Rectal smooth muscle tissue (tissue), 1 donor: Measurements from ENCODE around the gene PPP6R2.

ENCODE experiments used
- H3K27ac ChIP-seq: one replicate; pipeline ENCODE4 v1.7.0; 2013; ENCODE audit warnings: low read depth, low read length, inconsistent platforms
- H3K27me3 ChIP-seq: one replicate; pipeline ENCODE4 v1.7.0; 2013; ENCODE audit warnings: low read length; ENCODE audit not compliant: control insufficient read depth, insufficient read depth
- H3K36me3 ChIP-seq: one replicate; pipeline ENCODE4 v1.7.0; 2013; ENCODE audit warnings: low read length; ENCODE audit not compliant: control insufficient read depth, insufficient read depth
- H3K4me1 ChIP-seq: one replicate; pipeline ENCODE4 v1.7.0; 2013; ENCODE audit warnings: low read length; ENCODE audit not compliant: control insufficient read depth, insufficient read depth
- H3K4me3 ChIP-seq: one replicate; pipeline ENCODE4 v1.7.0; 2013; ENCODE audit warnings: low read length
- H3K9ac ChIP-seq: one replicate; pipeline ENCODE4 v1.7.0; 2013; ENCODE audit warnings: low read length

The PPP6R2 gene

GRCh38 chr22:50302041-50302541, 41.0 kb upstream of the PPP6R2 start:
- Histone ChIP-seq H3K27me3 (no peaks in the 10 kb centered on the region), H3K4me1 (peaks cover 47% of the 10 kb centered on the region), H3K27ac (peak overlapping the region; percentile 63), H3K9ac (no peak overlapping the region), H3K4me3 (no peak overlapping the region), H3K36me3 (no peaks in the 10 kb centered on the region)

GRCh38 chr22:50302564-50302963, 40.6 kb upstream of the PPP6R2 start:
- peaks cover 42% of the 10 kb centered on the region for H3K4me1 ChIP-seq
- H3K27me3 ChIP-seq: no peaks in the 10 kb centered on the region
- no peaks in the 10 kb centered on the region for H3K36me3 ChIP-seq
- no peak overlapping the region for H3K4me3 ChIP-seq
- peak overlapping the region; percentile 63 for H3K27ac ChIP-seq
- H3K9ac ChIP-seq: no peak overlapping the region

- Histone ChIP-seq H3K36me3 (no peaks in the 10 kb centered on the region), H3K4me1 (peaks cover 47% of the 10 kb centered on the region), H3K9ac (no peak overlapping the region), H3K27me3 (no peaks in the 10 kb centered on the region), H3K4me3 (peak overlapping the region; percentile 33), H3K27ac (peak overlapping the region; percentile 94)
Observed at GRCh38 chr22:50303515-50303847, 39.6 kb upstream of the PPP6R2 start.

DNA sequence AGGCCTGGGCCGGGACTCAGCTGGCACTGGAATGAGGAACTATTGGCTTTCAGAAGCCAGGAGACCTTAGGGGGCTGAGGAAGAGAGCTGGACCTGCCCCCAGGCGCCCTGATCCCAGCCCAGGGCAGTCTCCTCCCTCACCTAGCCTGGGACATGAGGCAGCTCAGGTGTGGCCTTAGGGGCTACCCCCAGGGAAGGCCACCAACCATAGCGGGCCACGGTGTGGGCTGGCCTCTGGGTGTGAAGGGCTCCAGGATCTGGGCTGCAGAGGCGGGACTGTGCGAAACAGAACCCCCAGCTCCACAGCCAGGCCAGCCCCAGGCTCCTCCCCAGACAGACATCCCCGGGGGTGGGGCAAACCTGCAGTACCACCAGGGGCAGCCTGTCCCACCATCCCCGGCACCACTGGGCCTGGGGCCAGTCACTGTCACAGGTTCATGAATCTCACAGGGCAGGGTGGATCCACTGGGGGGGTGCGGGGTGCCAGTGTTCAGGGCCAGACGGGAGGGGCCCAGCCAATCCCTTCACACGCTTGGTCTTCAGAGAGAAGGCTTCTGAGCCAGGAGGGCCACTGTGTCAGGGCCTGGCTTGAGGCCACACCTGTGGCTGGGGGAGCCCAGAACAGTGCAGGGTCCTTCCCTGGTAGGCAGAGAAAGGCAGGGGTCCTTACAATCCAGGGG, 39.1 kb upstream of the PPP6R2 start:
- peaks cover 47% of the 10 kb centered on the region for H3K4me1 ChIP-seq
- peak overlapping the region; percentile 33 for H3K4me3 ChIP-seq
- H3K27ac ChIP-seq: peak overlapping the region; percentile 94
- no peaks in the 10 kb centered on the region for H3K27me3 ChIP-seq
- no peaks in the 10 kb centered on the region for H3K36me3 ChIP-seq
- no peak overlapping the region for H3K9ac ChIP-seq

DNA sequence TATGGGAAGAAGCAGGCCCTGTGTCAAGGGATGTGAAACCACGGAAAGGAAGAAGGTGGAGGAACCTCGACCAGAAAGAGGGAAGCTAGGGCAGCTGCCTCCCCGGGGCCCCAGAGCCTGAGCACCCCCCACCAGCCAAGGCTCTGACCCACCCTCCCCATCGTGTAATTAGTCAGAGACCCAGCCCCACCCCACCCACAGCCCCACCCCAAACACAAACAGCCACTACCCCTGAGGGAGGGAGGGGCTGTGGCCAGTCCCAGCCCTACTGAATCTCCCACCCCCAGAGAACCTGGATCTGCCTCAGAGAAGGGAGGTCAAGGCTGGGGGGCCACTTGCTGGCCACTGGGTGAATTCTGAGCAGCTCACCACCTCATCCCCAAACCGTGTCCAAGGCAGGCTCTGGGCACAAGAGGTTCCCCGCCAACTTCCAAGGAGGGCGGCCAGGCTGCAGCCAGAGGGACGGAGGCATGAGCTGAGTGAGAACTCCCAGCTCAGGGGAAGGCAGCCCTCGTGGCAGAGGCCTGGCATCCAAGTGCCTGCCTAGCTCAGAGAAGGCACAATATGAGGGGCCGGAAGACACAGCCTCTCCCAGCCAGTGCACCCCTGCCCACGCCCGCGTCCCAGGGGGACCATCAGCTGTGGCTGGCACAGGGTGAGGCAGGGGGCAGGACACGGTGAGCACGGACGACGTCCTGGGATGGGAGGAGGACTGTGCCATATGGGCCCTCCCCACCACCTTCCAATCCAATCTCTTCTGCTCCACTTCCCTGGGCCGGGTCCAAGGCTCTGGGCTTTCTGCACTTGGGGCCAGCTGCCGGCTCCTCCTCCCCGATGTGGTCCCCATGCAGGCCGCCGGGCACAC, 38.4 kb upstream of the PPP6R2 start:
- H3K4me1 ChIP-seq: peaks cover 47% of the 10 kb centered on the region
- H3K27ac ChIP-seq: peak overlapping the region; percentile 94
- peak overlapping the region; percentile 84 for H3K4me3 ChIP-seq
- no peaks in the 10 kb centered on the region for H3K36me3 ChIP-seq
- peak overlapping the region; percentile 64 for H3K9ac ChIP-seq
- no peaks in the 10 kb centered on the region for H3K27me3 ChIP-seq

- no peaks in the 10 kb centered on the region for H3K27me3 ChIP-seq
- H3K4me1 ChIP-seq: peaks cover 47% of the 10 kb centered on the region
- H3K27ac ChIP-seq: peak overlapping the region; percentile 94
- peak overlapping the region; percentile 64 for H3K9ac ChIP-seq
- H3K36me3 ChIP-seq: no peaks in the 10 kb centered on the region
- peak overlapping the region; percentile 84 for H3K4me3 ChIP-seq
Observed at GRCh38 chr22:50305393-50305922, 37.7 kb upstream of the PPP6R2 start.

DNA sequence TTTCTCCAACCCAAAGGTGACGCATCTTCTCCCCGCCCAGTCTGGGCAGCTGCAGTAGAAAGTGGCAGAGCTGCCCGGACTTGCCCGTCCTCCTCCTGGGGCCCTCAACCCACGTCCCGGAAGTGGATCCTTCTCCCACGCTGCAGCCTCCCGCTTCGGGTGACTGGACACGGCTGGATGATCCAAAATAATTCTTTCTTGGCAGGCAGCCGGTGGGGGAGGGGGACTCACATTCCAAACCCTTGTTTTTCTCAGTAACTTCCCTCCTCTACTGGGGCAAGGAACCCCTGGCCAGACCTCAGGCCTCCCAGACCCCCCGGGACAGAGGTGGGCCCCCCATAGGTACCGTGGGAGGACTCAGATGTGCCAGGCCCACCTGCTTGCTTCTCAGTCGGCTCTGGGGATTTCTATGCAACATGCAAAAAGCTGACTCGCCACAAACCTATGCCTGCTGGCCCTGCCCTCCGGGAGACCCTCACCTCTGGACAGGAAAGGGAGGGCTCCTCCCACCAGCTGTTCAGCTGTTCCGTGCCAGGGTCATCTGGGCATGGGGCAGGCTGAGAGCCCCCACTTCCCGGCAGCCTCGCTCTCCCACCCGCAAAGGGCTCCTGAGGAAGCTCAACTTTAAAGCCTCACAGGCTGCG, 37.1 kb upstream of the PPP6R2 start:
- Histone ChIP-seq H3K4me1 (peaks cover 41% of the 10 kb centered on the region), H3K4me3 (peak overlapping the region; percentile 84), H3K9ac (peak overlapping the region; percentile 50), H3K27ac (peak overlapping the region; percentile 94), H3K27me3 (no peaks in the 10 kb centered on the region), H3K36me3 (no peaks in the 10 kb centered on the region)

DNA sequence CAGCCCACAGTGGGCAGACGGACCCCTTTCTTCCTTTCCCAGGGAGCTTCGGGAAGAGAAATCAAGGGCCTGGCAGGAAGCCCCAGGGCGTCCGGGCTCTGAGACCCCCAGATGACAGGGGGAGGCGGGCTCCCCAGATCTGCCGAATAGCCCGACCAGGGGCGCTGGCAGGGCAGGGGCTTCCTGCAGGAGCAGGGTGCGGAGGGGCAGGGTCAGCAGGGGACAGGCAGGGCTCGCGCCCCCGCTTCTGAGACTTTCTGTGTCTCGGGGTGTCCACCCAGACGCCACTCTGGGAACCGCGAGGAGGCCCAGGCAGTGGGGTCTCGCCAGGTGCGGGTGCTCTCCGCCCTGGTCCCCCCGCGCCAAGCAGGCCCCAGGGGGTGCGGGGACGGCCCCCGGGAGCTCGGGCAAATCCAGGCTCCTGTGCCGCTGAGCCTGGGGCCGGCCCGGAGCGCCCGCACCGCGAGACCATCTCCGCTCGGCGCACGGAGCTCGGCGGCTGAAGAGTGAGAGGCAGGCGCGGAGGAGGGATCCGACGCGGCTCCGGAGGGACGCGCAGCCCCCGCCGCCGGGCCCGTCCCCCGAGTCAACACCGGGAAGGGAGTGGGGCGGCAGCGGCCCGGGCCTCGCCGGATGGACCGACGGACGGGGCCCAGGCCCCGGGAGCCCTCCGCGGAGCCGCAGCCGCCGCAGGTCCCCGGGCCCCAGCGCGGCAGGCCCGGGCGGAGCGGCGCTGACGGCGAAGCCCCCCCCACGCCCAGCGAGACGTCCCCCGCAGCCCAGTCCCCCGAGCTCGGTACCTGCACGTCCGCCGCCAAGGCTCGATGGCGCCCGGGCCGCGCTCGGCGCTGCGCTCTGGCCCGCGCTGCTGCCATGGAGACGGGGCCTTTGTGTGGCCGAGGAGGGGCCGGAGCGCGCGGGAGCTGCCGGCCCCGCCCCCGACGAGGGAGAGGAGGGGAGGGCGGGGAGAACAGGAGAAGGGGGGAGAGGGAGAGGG, 36.1 kb upstream of the PPP6R2 start, which contains the start of gene PLXNB2:
PLXNB2 (minus strand) TSS at position 894 of the 997 bp plus-strand sequence. CDS start 17,062 bp downstream, outside the sequence.
- peaks cover 37% of the 10 kb centered on the region for H3K4me1 ChIP-seq

GRCh38 chr22:50307890-50308596, 35.1 kb upstream of the PPP6R2 start:
- Histone ChIP-seq H3K9ac (peak overlapping the region; percentile 49), H3K4me1 (peaks cover 28% of the 10 kb centered on the region)

More for the DNA sequence above, 36.1 kb upstream of the PPP6R2 start, which contains the start of gene PLXNB2:
- peak within 1 kb of the TSS; percentile 94 for H3K27ac ChIP-seq
- H3K27me3 ChIP-seq: no peaks in the 10 kb centered on the region
- no peaks in the 10 kb centered on the region for H3K36me3 ChIP-seq
- peak within 1 kb of the TSS; percentile 50 for H3K9ac ChIP-seq
- peak within 1 kb of the TSS; percentile 84 for H3K4me3 ChIP-seq

DNA sequence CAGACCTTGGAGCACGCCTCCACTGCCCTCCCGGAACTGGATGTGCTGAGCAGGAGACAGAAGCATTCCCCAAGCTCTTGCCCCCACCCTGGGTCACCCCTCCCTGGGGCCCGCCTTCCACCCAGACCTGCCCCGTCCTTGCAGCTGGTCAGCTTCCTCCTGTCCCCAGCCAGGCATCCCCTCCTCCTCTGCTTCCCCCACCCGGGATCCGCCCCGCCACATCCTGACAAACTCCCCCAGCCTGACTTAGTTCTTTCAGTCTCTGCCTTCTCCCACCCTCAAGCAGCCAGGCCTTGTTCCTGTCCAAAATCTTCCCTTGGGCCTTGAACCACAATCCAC, 34.6 kb upstream of the PPP6R2 start:
- Histone ChIP-seq H3K4me3 (no peak overlapping the region), H3K4me1 (peaks cover 23% of the 10 kb centered on the region), H3K9ac (no peak overlapping the region), H3K27me3 (no peaks in the 10 kb centered on the region), H3K27ac (peak overlapping the region; percentile 83), H3K36me3 (no peaks in the 10 kb centered on the region)

More at GRCh38 chr22:50307890-50308596, 35.1 kb upstream of the PPP6R2 start:
- no peaks in the 10 kb centered on the region for H3K36me3 ChIP-seq
- no peaks in the 10 kb centered on the region for H3K27me3 ChIP-seq
- peak overlapping the region; percentile 21 for H3K4me3 ChIP-seq
- H3K27ac ChIP-seq: peak overlapping the region; percentile 83
